KMS-11 (cell line): ENCODE results near the gene SAC3D1.

ENCODE experiments used
- H2AFZ ChIP-seq: fragments of 200-600 bp; sonication (generic); 2 replicates; pipeline ENCODE4 v1.6.1; 2016; ENCODE audit warnings: antibody characterized with exemption, mixed run types, low read depth
- H3K27ac ChIP-seq: fragments of 200-600 bp; sonication (generic); 2 replicates; pipeline ENCODE4 v1.6.1; 2016; ENCODE audit warnings: mild to moderate bottlenecking, mixed run types
- H3K27me3 ChIP-seq: fragments of 200-600 bp; sonication (generic); 2 replicates; pipeline ENCODE4 v1.6.1; 2017; ENCODE audit warnings: mild to moderate bottlenecking, low read depth, mixed run types, moderate library complexity; ENCODE audit not compliant: insufficient read depth
- H3K36me3 ChIP-seq: fragments of 200-600 bp; sonication (generic); 2 replicates; pipeline ENCODE4 v1.6.1; 2017; ENCODE audit warnings: mild to moderate bottlenecking, mixed run types; ENCODE audit not compliant: insufficient read depth
- H3K4me1 ChIP-seq: fragments of 200-600 bp; sonication (generic); 2 replicates; pipeline ENCODE4 v1.6.1; 2016; ENCODE audit warnings: mild to moderate bottlenecking, low read depth, mixed run types; ENCODE audit not compliant: poor library complexity, severe bottlenecking
- H3K4me2 ChIP-seq: fragments of 200-600 bp; sonication (generic); 2 replicates; pipeline ENCODE4 v1.7.0; 2016; ENCODE audit warnings: mild to moderate bottlenecking, mixed run types
- H3K4me3 ChIP-seq: fragments of 200-600 bp; sonication (generic); IDR thresholded peaks from 2 replicates; pipeline ENCODE4 v1.6.1; 2017; ENCODE audit warnings: low read depth, low read length, mixed read lengths; ENCODE audit not compliant: insufficient read depth
- H3K79me2 ChIP-seq: fragments of 200-600 bp; sonication (generic); 2 replicates; pipeline ENCODE4 v1.6.1; 2016; ENCODE audit warnings: low read depth, mixed run types; ENCODE audit not compliant: insufficient read depth
- H3K9ac ChIP-seq: fragments of 200-600 bp; sonication (generic); 2 replicates; pipeline ENCODE4 v1.6.1; 2016; ENCODE audit warnings: mild to moderate bottlenecking, mixed run types
- H4K20me1 ChIP-seq: fragments of 200-600 bp; sonication (generic); 2 replicates; pipeline ENCODE4 v1.6.1; 2016; ENCODE audit warnings: mild to moderate bottlenecking, mixed run types; ENCODE audit not compliant: insufficient read depth
- CTCF ChIP-seq: fragments of 200-600 bp; sonication (generic); conservative IDR thresholded peaks from 2 replicates; pipeline ENCODE4 v1.6.1; 2017; ENCODE audit warnings: low read depth, mild to moderate bottlenecking, antibody characterized with exemption, low read length, moderate library complexity, mixed read lengths

SAC3D1 gene

GRCh38 chr11:65078786-65079342 is 37.9 kb downstream of the SAC3D1 start:
- Histone ChIP-seq H3K4me3 (no peak overlapping the region), H3K36me3 (0 out of 2 replicates have a peak, but pooled peaks cover 3% of the 10 kb centered on the region), H2AFZ (no peak overlapping the region), H3K79me2 (peaks cover 78% of the 10 kb centered on the region), H3K9ac (no peak overlapping the region; the same call in 1 of the 2 replicates), H3K27ac (peak overlapping the region; percentile 60), H3K4me2 (peak overlapping the region; percentile 47), H4K20me1 (no peaks in the 10 kb centered on the region), H3K4me1 (peaks cover 63% of the 10 kb centered on the region), H3K27me3 (no peaks in the 10 kb centered on the region)
- TF ChIP-seq CTCF: no peak

GRCh38 chr11:65083134-65083833 is 42.3 kb downstream of the SAC3D1 start:
- H3K36me3 ChIP-seq: 0 out of 2 replicates have a peak, but pooled peaks cover 3% of the 10 kb centered on the region
- H3K27ac ChIP-seq: peak overlapping the region; percentile 74
- H3K4me2 ChIP-seq: peak overlapping the region; percentile 100
- no peak for TF ChIP-seq CTCF
- H3K27me3 ChIP-seq: no peaks in the 10 kb centered on the region
- H4K20me1 ChIP-seq: no peaks in the 10 kb centered on the region
- peak overlapping the region; percentile 31; the same call in 1 of the 2 replicates for H2AFZ ChIP-seq
- peak overlapping the region; percentile 86 for H3K9ac ChIP-seq
- peaks cover 79% of the 10 kb centered on the region for H3K4me1 ChIP-seq
- peaks cover 73% of the 10 kb centered on the region for H3K79me2 ChIP-seq
- peak overlapping the region; percentile 59 for H3K4me3 ChIP-seq

- H3K9ac ChIP-seq: peak within 1 kb of the TSS; percentile 86
- peak within 1 kb of the TSS; percentile 59 for H3K4me3 ChIP-seq
- 0 out of 2 replicates have a peak, but pooled peaks cover 3% of the 10 kb centered on the region for H3K36me3 ChIP-seq
- H3K27ac ChIP-seq: peak within 1 kb of the TSS; percentile 74
- peaks cover 79% of the 10 kb centered on the region for H3K4me1 ChIP-seq
- TF ChIP-seq CTCF: no peak
- H3K4me2 ChIP-seq: peak within 1 kb of the TSS; percentile 100
- H3K27me3 ChIP-seq: no peaks in the 10 kb centered on the region
- H2AFZ ChIP-seq: peak within 1 kb of the TSS; percentile 31; the same call in 1 of the 2 replicates
- H4K20me1 ChIP-seq: no peaks in the 10 kb centered on the region
- peaks cover 66% of the 10 kb centered on the region for H3K79me2 ChIP-seq
These were observed 43.0 kb downstream of the SAC3D1 start, which contains the start of the genes CDCA5 and ZFPL1 for GRCh38 chr11:65083834-65084597. Gene CDCA5 (minus strand): TSS chr11:65084040. CDS start chr11:65083978, 62 bp downstream. Gene ZFPL1 (plus strand): TSS chr11:65084222. CDS start chr11:65084699, 477 bp downstream.

GRCh38 chr11:65084598-65085375 is 43.8 kb downstream of the SAC3D1 start:
- TF ChIP-seq CTCF: no peak
- no peaks in the 10 kb centered on the region for H4K20me1 ChIP-seq
- H3K79me2 ChIP-seq: peaks cover 58% of the 10 kb centered on the region
- H2AFZ ChIP-seq: no peak overlapping the region
- no peaks in the 10 kb centered on the region for H3K27me3 ChIP-seq
- peaks cover 79% of the 10 kb centered on the region for H3K4me1 ChIP-seq
- peak overlapping the region; percentile 86 for H3K9ac ChIP-seq
- peak overlapping the region; percentile 87 for H3K4me2 ChIP-seq
- no peaks in the 10 kb centered on the region for H3K36me3 ChIP-seq
- no peak overlapping the region; the same call in 1 of the 2 replicates for H3K27ac ChIP-seq
- H3K4me3 ChIP-seq: no peak overlapping the region
